Liver (tissue), 9 donors: ENCODE data around the gene SLIT3. TPM values are rescaled to one million over a fixed set of nuclear protein-coding genes. Genes with fewer than 3 reads are reported as not detected.
A peak's percentile ranks its signal among the peaks of the same experiment; 100 is the strongest.

Experiments
- DNase-seq: peaks from one replicate; pipeline ENCODE4 v3.0.0-alpha.2; 2017; ENCODE audit warnings: low spot score
- H3K27ac ChIP-seq, 2 donors: one replicate each; pipeline ENCODE4 v1.7.0; 2013; ENCODE audit warnings: inconsistent platforms in 2 of 2, low read length in 2 of 2, control low read depth in 1 of 2, low read depth in 1 of 2, mild to moderate bottlenecking in 1 of 2
- H3K27me3 ChIP-seq, 4 donors: one replicate each; pipeline versions ENCODE4 v1.6.1 to v1.7.0; 2013; ENCODE audit warnings: low read length in 3 of 4, inconsistent platforms in 1 of 4, mild to moderate bottlenecking in 1 of 4, moderate library complexity in 1 of 4; ENCODE audit not compliant: control insufficient read depth in 4 of 4, insufficient read depth in 4 of 4
- H3K36me3 ChIP-seq, 4 donors: one replicate each; pipeline versions ENCODE4 v1.6.1 to v1.7.0; 2013; ENCODE audit warnings: low read length in 3 of 4, mild to moderate bottlenecking in 3 of 4, low read depth in 1 of 4, moderate library complexity in 1 of 4; ENCODE audit not compliant: control insufficient read depth in 4 of 4, insufficient read depth in 3 of 4
- H3K4me1 ChIP-seq, 4 donors: one replicate each; pipeline versions ENCODE4 v1.6.1 to v1.7.0; 2013; ENCODE audit warnings: low read length in 3 of 4, mild to moderate bottlenecking in 3 of 4, moderate library complexity in 1 of 4; ENCODE audit not compliant: control insufficient read depth in 4 of 4, insufficient read depth in 4 of 4
- H3K4me3 ChIP-seq, 3 donors: one replicate each; pipeline versions ENCODE4 v1.6.1 to v1.7.0; 2013; ENCODE audit warnings: low read length in 3 of 3, control low read depth in 1 of 3, low read depth in 1 of 3, mild to moderate bottlenecking in 1 of 3
- H3K9ac ChIP-seq, 2 donors: one replicate each; pipeline ENCODE4 v1.7.0; 2013; ENCODE audit warnings: low read length in 2 of 2, mild to moderate bottlenecking in 2 of 2, moderate library complexity in 2 of 2, control low read depth in 1 of 2, low read depth in 1 of 2
- H3K9me3 ChIP-seq, 4 donors: one replicate each; pipeline versions ENCODE4 v1.6.1 to v1.7.0; 2013; ENCODE audit warnings: low read length in 3 of 4; ENCODE audit not compliant: control insufficient read depth in 4 of 4
- EGR1 ChIP-seq, 2 donors: IDR thresholded peaks; 2 replicates each; pipeline ENCODE4 v1.6.1; 2016 to 2018; ENCODE audit warnings: antibody characterized with exemption in 2 of 2, low read depth in 2 of 2
- FOXA1 ChIP-seq: IDR thresholded peaks from 2 replicates; pipeline ENCODE4 v1.6.1; 2016; ENCODE audit warnings: antibody characterized with exemption
- FOXA2 ChIP-seq: IDR thresholded peaks from 2 replicates; pipeline ENCODE4 v1.6.1; 2016; ENCODE audit warnings: antibody characterized with exemption
- GABPA ChIP-seq, 2 donors: IDR thresholded peaks in 1 of 2; conservative IDR thresholded peaks in 1 of 2; 2 replicates each; pipeline ENCODE4 v1.6.1; 2016; ENCODE audit warnings: antibody characterized with exemption in 2 of 2, mild to moderate bottlenecking in 1 of 2, moderate library complexity in 1 of 2
- HNF4A ChIP-seq, 2 donors: conservative IDR thresholded peaks; 2 replicates each; pipeline ENCODE4 v1.6.1; 2016; ENCODE audit warnings: antibody characterized with exemption in 2 of 2, mild to moderate bottlenecking in 2 of 2
- HNF4G ChIP-seq: IDR thresholded peaks from 2 replicates; pipeline ENCODE4 v1.6.1; 2016; ENCODE audit warnings: antibody characterized with exemption
- JUND ChIP-seq, 2 donors: IDR thresholded peaks; 2 replicates each; pipeline ENCODE4 v1.6.1; 2016; ENCODE audit warnings: antibody characterized with exemption in 2 of 2
- NR2F2 ChIP-seq: IDR thresholded peaks from 2 replicates; pipeline ENCODE4 v1.6.1; 2016; ENCODE audit warnings: antibody characterized with exemption
- RAD21 ChIP-seq, 2 donors: IDR thresholded peaks; 2 replicates each; pipeline ENCODE4 v1.6.1; 2016; ENCODE audit warnings: antibody characterized with exemption in 2 of 2, mild to moderate bottlenecking in 2 of 2
- RXRA ChIP-seq, 2 donors: IDR thresholded peaks; 2 replicates each; pipeline ENCODE4 v1.6.1; 2017 to 2018; ENCODE audit warnings: antibody characterized with exemption in 2 of 2, mild to moderate bottlenecking in 1 of 2
- SP1 ChIP-seq: IDR thresholded peaks from 2 replicates; pipeline ENCODE4 v1.6.1; 2018; ENCODE audit warnings: antibody characterized with exemption, mild to moderate bottlenecking
- TAF1 ChIP-seq: conservative IDR thresholded peaks from 2 replicates; pipeline ENCODE4 v1.6.1; 2016; ENCODE audit warnings: antibody characterized with exemption, mild to moderate bottlenecking
- YY1 ChIP-seq: IDR thresholded peaks from 2 replicates; pipeline ENCODE4 v1.6.1; 2016; ENCODE audit warnings: antibody characterized with exemption, mild to moderate bottlenecking
- WGBS: extraction: QIAGEN DNeasy Blood & Tissue Kit; methylation state at CpG from one replicate; pipeline ENCODE4 v1.1.7; 2013; 5-methylcytosine and 5-hydroxymethylcytosine counted together
- polyA plus RNA-seq, 2 donors: library from polyadenylated mRNA; stranded (reverse) in 1 of 2; unstranded in 1 of 2; fragments of 200-250 nt in 1 of 2; fragments of >200 nt in 1 of 2; fragmentation: Nextera tagmentation in 1 of 2; extraction: Ambion mirVana in 1 of 2; gene quantifications; one replicate each; pipeline versions ENCODE4 v1.2.1 to v1.2.3, GENCODE V29; 2013 to 2015
- total RNA-seq, 2 donors: library from RNA; depleted of rRNA; stranded (reverse); fragments of >200 nt; gene quantifications; one replicate each; pipeline ENCODE4 v1.2.3, GENCODE V29; 2014
- TF ChIP-seq, protein P1 (sequence below): fragments of 150-350 bp; IDR thresholded peaks from 2 replicates; pipeline ENCODE4 v1.5.1; 2017; ENCODE audit warnings: improper control_type of control experiment, low read depth, low read length; ENCODE audit not compliant: missing input control
- TF ChIP-seq, protein P2 (sequence below): IDR thresholded peaks from 2 replicates; pipeline ENCODE4 v1.6.1; 2016; ENCODE audit warnings: antibody characterized with exemption
- TF ChIP-seq, protein P3 (sequence below): IDR thresholded peaks from 2 replicates; pipeline ENCODE4 v1.6.1; 2016; ENCODE audit warnings: antibody characterized with exemption, mild to moderate bottlenecking
- donor health status: healthy.
- donor health status: healthy.
- donor health status: healthy.
- donor health status: healthy.
- donor health status: healthy.

SLIT3 gene
- total and polyA plus RNA-seq, 4 donors: 0.61 to 1.3 (median 0.91) TPM

DNA sequence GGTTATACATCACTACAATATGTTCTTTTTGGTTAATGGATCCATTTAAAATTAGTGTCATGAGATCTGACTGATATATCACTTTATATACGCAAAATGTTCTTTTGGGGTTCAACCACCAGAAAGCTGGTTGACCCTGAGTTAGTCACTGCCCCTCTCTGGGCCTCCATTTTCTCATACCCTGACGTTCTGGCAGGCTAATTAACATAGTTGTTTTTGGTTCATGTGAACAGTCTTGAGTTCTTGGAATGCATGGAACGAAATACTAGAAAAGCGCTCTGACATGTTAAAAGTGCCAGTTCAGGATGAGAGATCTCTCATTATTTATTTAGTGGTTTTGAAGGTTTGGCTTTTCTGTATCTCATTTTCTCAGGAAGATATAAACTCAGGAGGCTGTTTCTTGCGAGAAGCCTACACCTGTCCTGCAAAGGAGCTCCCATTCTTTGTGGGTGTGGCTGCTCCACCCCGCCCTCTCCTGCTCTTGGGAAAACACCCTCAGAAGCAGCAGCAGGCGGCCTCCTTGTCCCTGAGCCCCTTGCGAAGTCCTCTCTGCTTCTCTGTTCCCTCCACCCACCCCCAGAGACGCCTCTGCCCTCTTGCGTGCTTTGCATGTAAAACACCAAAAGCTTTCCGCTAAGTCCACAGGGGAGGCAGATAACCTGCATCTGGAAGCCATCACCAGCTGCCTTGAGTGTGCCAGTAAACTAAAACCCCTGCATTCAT lies 419.4 kb downstream of the SLIT3 start:
- no peak for DNase-seq
- Histone ChIP-seq H3K4me3 (no peak overlapping the region), H3K27me3 (no peaks in the 10 kb centered on the region), H3K36me3 (no peaks in the 10 kb centered on the region), H3K9me3 (no peaks in the 10 kb centered on the region), H3K27ac (no peak overlapping the region), H3K9ac (no peak overlapping the region), H3K4me1 (peaks cover 4 to 21% (median 7%) of the 10 kb centered on the region in 4 donors)
- WGBS: 83% methylated on average over 11 of the region's 11 CpGs
- TF ChIP-seq FOXA2 (no peak), RAD21 (IDR thresholded peaks at IDR 0.05) (no peak), RXRA (IDR thresholded peaks at IDR 0.05) (no peak), NR2F2 (no peak), HNF4G (no peak), FOXA1 (no peak), SP1 (no peak), HNF4A (conservative IDR thresholded peaks at IDR 0.05) (no peak), EGR1 (IDR thresholded peaks at IDR 0.05; ENCODE audit: low read depth in 2 of 2) (no peak), JUND (IDR thresholded peaks at IDR 0.05) (no peak), TAF1 (no peak), YY1 (no peak)
- TF ChIP-seq, protein P1, sequence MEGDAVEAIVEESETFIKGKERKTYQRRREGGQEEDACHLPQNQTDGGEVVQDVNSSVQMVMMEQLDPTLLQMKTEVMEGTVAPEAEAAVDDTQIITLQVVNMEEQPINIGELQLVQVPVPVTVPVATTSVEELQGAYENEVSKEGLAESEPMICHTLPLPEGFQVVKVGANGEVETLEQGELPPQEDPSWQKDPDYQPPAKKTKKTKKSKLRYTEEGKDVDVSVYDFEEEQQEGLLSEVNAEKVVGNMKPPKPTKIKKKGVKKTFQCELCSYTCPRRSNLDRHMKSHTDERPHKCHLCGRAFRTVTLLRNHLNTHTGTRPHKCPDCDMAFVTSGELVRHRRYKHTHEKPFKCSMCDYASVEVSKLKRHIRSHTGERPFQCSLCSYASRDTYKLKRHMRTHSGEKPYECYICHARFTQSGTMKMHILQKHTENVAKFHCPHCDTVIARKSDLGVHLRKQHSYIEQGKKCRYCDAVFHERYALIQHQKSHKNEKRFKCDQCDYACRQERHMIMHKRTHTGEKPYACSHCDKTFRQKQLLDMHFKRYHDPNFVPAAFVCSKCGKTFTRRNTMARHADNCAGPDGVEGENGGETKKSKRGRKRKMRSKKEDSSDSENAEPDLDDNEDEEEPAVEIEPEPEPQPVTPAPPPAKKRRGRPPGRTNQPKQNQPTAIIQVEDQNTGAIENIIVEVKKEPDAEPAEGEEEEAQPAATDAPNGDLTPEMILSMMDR: no peak
- TF ChIP-seq, protein P2, sequence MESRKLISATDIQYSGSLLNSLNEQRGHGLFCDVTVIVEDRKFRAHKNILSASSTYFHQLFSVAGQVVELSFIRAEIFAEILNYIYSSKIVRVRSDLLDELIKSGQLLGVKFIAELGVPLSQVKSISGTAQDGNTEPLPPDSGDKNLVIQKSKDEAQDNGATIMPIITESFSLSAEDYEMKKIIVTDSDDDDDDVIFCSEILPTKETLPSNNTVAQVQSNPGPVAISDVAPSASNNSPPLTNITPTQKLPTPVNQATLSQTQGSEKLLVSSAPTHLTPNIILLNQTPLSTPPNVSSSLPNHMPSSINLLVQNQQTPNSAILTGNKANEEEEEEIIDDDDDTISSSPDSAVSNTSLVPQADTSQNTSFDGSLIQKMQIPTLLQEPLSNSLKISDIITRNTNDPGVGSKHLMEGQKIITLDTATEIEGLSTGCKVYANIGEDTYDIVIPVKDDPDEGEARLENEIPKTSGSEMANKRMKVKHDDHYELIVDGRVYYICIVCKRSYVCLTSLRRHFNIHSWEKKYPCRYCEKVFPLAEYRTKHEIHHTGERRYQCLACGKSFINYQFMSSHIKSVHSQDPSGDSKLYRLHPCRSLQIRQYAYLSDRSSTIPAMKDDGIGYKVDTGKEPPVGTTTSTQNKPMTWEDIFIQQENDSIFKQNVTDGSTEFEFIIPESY: no peak
- TF ChIP-seq, protein P3, sequence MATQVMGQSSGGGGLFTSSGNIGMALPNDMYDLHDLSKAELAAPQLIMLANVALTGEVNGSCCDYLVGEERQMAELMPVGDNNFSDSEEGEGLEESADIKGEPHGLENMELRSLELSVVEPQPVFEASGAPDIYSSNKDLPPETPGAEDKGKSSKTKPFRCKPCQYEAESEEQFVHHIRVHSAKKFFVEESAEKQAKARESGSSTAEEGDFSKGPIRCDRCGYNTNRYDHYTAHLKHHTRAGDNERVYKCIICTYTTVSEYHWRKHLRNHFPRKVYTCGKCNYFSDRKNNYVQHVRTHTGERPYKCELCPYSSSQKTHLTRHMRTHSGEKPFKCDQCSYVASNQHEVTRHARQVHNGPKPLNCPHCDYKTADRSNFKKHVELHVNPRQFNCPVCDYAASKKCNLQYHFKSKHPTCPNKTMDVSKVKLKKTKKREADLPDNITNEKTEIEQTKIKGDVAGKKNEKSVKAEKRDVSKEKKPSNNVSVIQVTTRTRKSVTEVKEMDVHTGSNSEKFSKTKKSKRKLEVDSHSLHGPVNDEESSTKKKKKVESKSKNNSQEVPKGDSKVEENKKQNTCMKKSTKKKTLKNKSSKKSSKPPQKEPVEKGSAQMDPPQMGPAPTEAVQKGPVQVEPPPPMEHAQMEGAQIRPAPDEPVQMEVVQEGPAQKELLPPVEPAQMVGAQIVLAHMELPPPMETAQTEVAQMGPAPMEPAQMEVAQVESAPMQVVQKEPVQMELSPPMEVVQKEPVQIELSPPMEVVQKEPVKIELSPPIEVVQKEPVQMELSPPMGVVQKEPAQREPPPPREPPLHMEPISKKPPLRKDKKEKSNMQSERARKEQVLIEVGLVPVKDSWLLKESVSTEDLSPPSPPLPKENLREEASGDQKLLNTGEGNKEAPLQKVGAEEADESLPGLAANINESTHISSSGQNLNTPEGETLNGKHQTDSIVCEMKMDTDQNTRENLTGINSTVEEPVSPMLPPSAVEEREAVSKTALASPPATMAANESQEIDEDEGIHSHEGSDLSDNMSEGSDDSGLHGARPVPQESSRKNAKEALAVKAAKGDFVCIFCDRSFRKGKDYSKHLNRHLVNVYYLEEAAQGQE: no peak

- Histone ChIP-seq H3K4me3 (no peak overlapping the region), H3K4me1 (peaks cover 4 to 21% (median 6%) of the 10 kb centered on the region in 4 donors), H3K36me3 (no peaks in the 10 kb centered on the region), H3K9me3 (no peaks in the 10 kb centered on the region), H3K27ac (peak overlapping the region in 1 of 2 donors; percentile 33), H3K27me3 (no peaks in the 10 kb centered on the region), H3K9ac (no peak overlapping the region)
- no peak for DNase-seq
- 14% methylated on average over 8 of the region's 8 CpGs for WGBS
- peak; percentile 57 for TF ChIP-seq FOXA1
- TF ChIP-seq, protein P2: no peak
- TF ChIP-seq HNF4A (conservative IDR thresholded peaks at IDR 0.05): peak; percentile 34 to 53
- TF ChIP-seq JUND (IDR thresholded peaks at IDR 0.05): no peak
- TF ChIP-seq RAD21 (IDR thresholded peaks at IDR 0.05): peak; percentile 16 to 34
- peak in 1 of 2 donors; percentile 41 for TF ChIP-seq GABPA (IDR thresholded peaks at IDR 0.05 in 1 of 2, conservative IDR thresholded peaks at IDR 0.05 in 1 of 2)
- no peak for TF ChIP-seq HNF4G
- TF ChIP-seq, protein P3: no peak
Observed at GRCh38 chr5:168879929-168880328, 421.0 kb downstream of the SLIT3 start.
